H7 (cell line): ENCODE measurements around the gene HES4. TPM values are rescaled to one million over a fixed set of nuclear protein-coding genes. Genes with fewer than 3 reads are reported as not detected.

Source experiments
- DNase-seq: peaks from one replicate; pipeline ENCODE4 v3.0.0; 2012
- H3K27me3 ChIP-seq: 2 replicates; pipeline ENCODE4 v1.6.0; 2011; ENCODE audit warnings: mild to moderate bottlenecking, low read length; ENCODE audit not compliant: control insufficient read depth, insufficient read depth
- H3K36me3 ChIP-seq: replicated peaks from 2 replicates; pipeline ENCODE4 v1.5.1; 2011; ENCODE audit warnings: low read length; ENCODE audit not compliant: control insufficient read depth, insufficient read depth
- H3K4me3 ChIP-seq: 2 replicates; pipeline ENCODE4 v1.5.1; 2011; ENCODE audit warnings: low read depth, mild to moderate bottlenecking, control low read depth, low read length, moderate library complexity; ENCODE audit not compliant: insufficient read depth
- total RNA-seq: library from RNA; depleted of rRNA; stranded (reverse); fragments of >200 nt; shearing (Covaris generic); gene quantifications from 2 replicates; pipeline ENCODE4 v1.2.3, GENCODE V29; 2014; rRNA removed

Gene HES4
- total RNA-seq, 1 experiment from 2014 or later = 17.5 TPM

GRCh38 chr1:956636-957035, 43.3 kb downstream of the HES4 start:
- Histone ChIP-seq H3K4me3 (no peak overlapping the region), H3K36me3 (peaks cover 24% of the 10 kb centered on the region), H3K27me3 (peaks cover 18% of the 10 kb centered on the region)
- no peak for DNase-seq

GRCh38 chr1:955474-955873, 44.4 kb downstream of the HES4 start:
- H3K27me3 ChIP-seq = peaks cover 11% of the 10 kb centered on the region
- H3K4me3 ChIP-seq = no peak overlapping the region
- H3K36me3 ChIP-seq = peaks cover 28% of the 10 kb centered on the region
- DNase-seq = no peak

- Histone ChIP-seq H3K36me3 (peaks cover 34% of the 10 kb centered on the region), H3K27me3 (peaks cover 7% of the 10 kb centered on the region), H3K4me3 (no peak overlapping the region)
- DNase-seq = no peak
Measured at GRCh38 chr1:954927-955326, 45.0 kb downstream of the HES4 start.

- Histone ChIP-seq H3K36me3 (peaks cover 37% of the 10 kb centered on the region), H3K4me3 (no peak overlapping the region), H3K27me3 (no peaks in the 10 kb centered on the region)
- no peak for DNase-seq
Measured at GRCh38 chr1:953524-954320, 46.2 kb downstream of the HES4 start.

GRCh38 chr1:952603-953002, 47.3 kb downstream of the HES4 start:
- no peak for DNase-seq
- Histone ChIP-seq H3K4me3 (no peak overlapping the region), H3K27me3 (no peaks in the 10 kb centered on the region), H3K36me3 (peaks cover 38% of the 10 kb centered on the region)

- Histone ChIP-seq H3K27me3 (no peaks in the 10 kb centered on the region), H3K36me3 (peaks cover 38% of the 10 kb centered on the region), H3K4me3 (no peak overlapping the region)
- no peak for DNase-seq
Measured at GRCh38 chr1:952201-952600, 47.7 kb downstream of the HES4 start.

- H3K4me3 ChIP-seq = no peak overlapping the region
- DNase-seq = peak; percentile 89
- H3K36me3 ChIP-seq = peaks cover 36% of the 10 kb centered on the region
- no peaks in the 10 kb centered on the region for H3K27me3 ChIP-seq
Measured at GRCh38 chr1:951364-951763, 48.5 kb downstream of the HES4 start.

- no peak for DNase-seq
- H3K27me3 ChIP-seq = no peaks in the 10 kb centered on the region
- no peak overlapping the region for H3K4me3 ChIP-seq
- H3K36me3 ChIP-seq = peaks cover 32% of the 10 kb centered on the region
Measured at GRCh38 chr1:950881-951280, 49.0 kb downstream of the HES4 start.

- Histone ChIP-seq H3K36me3 (peaks cover 27% of the 10 kb centered on the region), H3K27me3 (no peaks in the 10 kb centered on the region), H3K4me3 (no peak overlapping the region)
- DNase-seq = no peak
Measured at GRCh38 chr1:950268-950667, 49.6 kb downstream of the HES4 start.

Other genes starting within 250 kb of the HES4 start
- 14.8 and 17.4 TPM in 2 replicates for gene SAMD11, start 76.2 kb downstream of the HES4 start, total RNA-seq
- 239 and 287 TPM in 2 replicates for gene NOC2L, start 40.8 kb downstream of the HES4 start, total RNA-seq
- 50.8 and 87.8 TPM in 2 replicates for gene KLHL17, start 39.5 kb downstream of the HES4 start, total RNA-seq
- gene PLEKHN1, start 33.6 kb downstream of the HES4 start, total RNA-seq = 1.6 and 2.0 TPM in 2 replicates
- gene PERM1, start 18.0 kb downstream of the HES4 start, total RNA-seq = not detected in 2 replicates
- gene ISG15, start 13.4 kb upstream of the HES4 start, total RNA-seq = 110 and 124 TPM in 2 replicates
- gene AGRN, start 20.0 kb upstream of the HES4 start, total RNA-seq = 126 and 130 TPM in 2 replicates
- not detected in 2 replicates for gene RNF223, start 74.2 kb upstream of the HES4 start, total RNA-seq
- 29.3 and 32.0 TPM in 2 replicates for gene C1orf159, start 116.0 kb upstream of the HES4 start, total RNA-seq
- not detected in 2 replicates for gene TTLL10, start 173.8 kb upstream of the HES4 start, total RNA-seq
- not detected in 2 replicates for gene TNFRSF18, start 206.5 kb upstream of the HES4 start, total RNA-seq
- gene TNFRSF4, start 214.1 kb upstream of the HES4 start, total RNA-seq = 0.07 and 0.89 TPM in 2 replicates
- 102 and 127 TPM in 2 replicates for gene SDF4, start 231.9 kb upstream of the HES4 start, total RNA-seq
- 40.3 and 47.2 TPM in 2 replicates for gene B3GALT6, start 232.1 kb upstream of the HES4 start, total RNA-seq
- 3.6 and 6.3 TPM in 2 replicates for gene C1QTNF12, start 246.6 kb upstream of the HES4 start, total RNA-seq